Epithelial cell of proximal tubule (primary cell): ENCODE results near the gene PLCH2. TPM values are rescaled to one million over a fixed set of nuclear protein-coding genes. Genes with fewer than 3 reads are reported as not detected.
"Not testable (repeated sequence)": the region's sequence is repeated elsewhere in the genome, so short reads cannot be mapped to it uniquely, and the experiment has no call there.

ENCODE experiments used
- DNase-seq: peaks from one replicate; pipeline ENCODE4 v3.0.0-alpha.2; 2011; ENCODE audit warnings: low read depth
- H3K4me3 ChIP-seq: 2 replicates; pipeline ENCODE4 v1.5.1; 2011; ENCODE audit warnings: low read depth, mild to moderate bottlenecking, low read length
- CTCF ChIP-seq: conservative IDR thresholded peaks from 2 replicates; pipeline ENCODE4 v1.5.1; 2012; ENCODE audit warnings: low read depth, mild to moderate bottlenecking, low read length
- total RNA-seq: library from RNA; depleted of rRNA; stranded (reverse); fragments of >200 nt; gene quantifications from 2 replicates; pipeline ENCODE4 v1.2.3, GENCODE V29; 2015

Gene PLCH2
- total RNA-seq, 1 donor from 2014 or later = 0.12 TPM

GRCh38 chr1:2435746-2436355 lies 40.2 kb upstream of the PLCH2 start:
- no peak for DNase-seq
- no peak for TF ChIP-seq CTCF

DNA sequence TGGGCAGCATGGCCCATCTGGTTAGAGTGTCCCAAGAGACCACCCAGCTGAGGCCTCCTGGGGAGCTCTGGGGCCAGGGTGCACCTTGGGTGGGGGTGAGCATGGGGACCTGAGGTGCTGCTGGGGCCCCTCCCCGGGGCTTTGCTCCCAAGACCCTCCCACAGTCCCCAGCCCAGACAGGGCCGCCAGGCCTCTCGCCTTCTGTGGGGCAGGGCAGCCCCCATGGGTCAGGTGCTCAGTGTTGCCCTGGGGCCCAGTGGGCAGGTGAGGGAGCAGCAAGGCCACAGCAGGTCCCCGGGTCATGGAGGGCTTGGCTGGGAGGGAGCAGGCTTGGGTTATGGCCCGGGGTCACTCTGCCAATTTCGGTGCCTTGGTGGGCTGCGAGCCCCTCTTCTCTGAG lies 39.2 kb upstream of the PLCH2 start:
- no peak for TF ChIP-seq CTCF
- H3K4me3 ChIP-seq = no peak overlapping the region
- no peak for DNase-seq

More at GRCh38 chr1:2435746-2436355, 40.2 kb upstream of the PLCH2 start:
- no peak overlapping the region for H3K4me3 ChIP-seq

GRCh38 chr1:2437617-2438016 lies 38.5 kb upstream of the PLCH2 start:
- no peak for DNase-seq
- no peak overlapping the region for H3K4me3 ChIP-seq
- TF ChIP-seq CTCF = no peak

DNA sequence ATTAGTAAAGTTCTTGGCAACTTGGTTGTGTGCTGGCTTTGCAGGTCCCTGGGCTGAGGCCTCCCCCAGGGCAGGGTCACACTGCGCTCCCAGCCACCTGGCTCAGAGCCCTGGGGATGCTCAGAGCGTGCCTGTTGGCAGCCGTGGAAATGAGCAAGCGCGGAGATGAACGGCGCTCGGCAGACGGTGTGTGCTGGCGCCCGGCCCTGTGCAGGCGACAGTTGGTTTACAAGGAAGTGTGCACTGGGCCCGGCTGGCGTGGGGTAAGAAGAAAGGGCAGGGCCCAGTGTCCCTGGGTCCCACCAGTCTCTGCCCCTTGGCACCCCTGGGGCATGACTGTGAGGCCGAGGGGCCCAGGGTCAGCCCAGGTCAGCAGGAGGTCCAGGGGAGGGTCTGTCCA lies 38.1 kb upstream of the PLCH2 start:
- DNase-seq = no peak
- no peak overlapping the region for H3K4me3 ChIP-seq
- no peak for TF ChIP-seq CTCF

- DNase-seq = no peak
- no peak for TF ChIP-seq CTCF
Observed at GRCh38 chr1:2438641-2439040, 37.4 kb upstream of the PLCH2 start.

DNA sequence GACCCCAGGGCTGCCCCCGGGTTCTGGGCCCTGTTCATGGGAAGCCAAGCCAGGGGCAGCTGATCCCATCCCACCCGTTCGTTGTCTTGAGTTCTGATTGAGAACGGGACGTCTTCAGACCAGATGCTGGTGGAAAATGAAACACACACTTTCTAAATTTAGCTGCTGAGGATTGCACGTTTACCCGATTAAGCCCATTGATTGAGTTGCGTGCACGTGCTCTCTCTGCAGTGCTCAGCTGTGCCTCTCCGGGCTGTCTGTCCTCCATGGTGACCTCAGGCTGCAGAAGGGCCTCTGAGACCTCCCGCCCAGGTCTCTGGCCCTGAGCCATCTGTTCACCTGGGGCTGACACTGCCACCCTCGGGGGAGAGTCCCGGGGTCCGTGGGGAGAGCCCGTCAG lies 36.7 kb upstream of the PLCH2 start:
- no peak overlapping the region for H3K4me3 ChIP-seq
- no peak for TF ChIP-seq CTCF
- no peak for DNase-seq

More at GRCh38 chr1:2438641-2439040, 37.4 kb upstream of the PLCH2 start:
- no peak overlapping the region for H3K4me3 ChIP-seq

GRCh38 chr1:2440346-2440745 lies 35.7 kb upstream of the PLCH2 start:
- H3K4me3 ChIP-seq, DNase-seq: not testable (repeated sequence)

DNA sequence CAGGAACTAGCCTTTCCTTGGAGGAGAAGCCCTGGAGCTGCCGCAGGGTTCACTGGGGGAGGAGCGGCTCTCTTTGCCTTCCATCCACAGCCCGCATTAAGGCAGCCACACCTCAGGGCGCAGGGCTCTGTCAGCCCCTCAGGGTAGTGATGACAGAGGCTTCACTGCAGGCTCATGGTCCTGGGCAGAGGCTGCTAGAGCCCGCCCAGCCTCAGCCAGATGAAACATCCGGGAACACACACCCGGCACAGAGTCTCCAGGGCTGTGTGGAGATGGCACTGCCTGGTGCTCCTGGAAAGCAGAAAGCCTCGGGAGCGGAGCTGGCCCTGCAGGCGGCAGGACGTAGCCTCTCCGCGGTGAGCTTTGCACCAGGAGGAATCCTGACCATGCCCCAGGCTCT lies 34.3 kb upstream of the PLCH2 start:
- no peak overlapping the region for H3K4me3 ChIP-seq
- no peak for TF ChIP-seq CTCF
- DNase-seq = no peak
